Activated CD4-positive, CD25-positive, alpha-beta regulatory T cell (primary cell): ENCODE data around the gene PTGES3L.
A peak's percentile ranks its signal among the peaks of the same experiment; 100 is the strongest.

Experiments used
- DNase-seq, 4 experiments: peaks; one replicate each; lab custom pipeline; 2025; lab: John Stamatoyannopoulos, UW

PTGES3L gene

GRCh38 chr17:42979511-42980273 lies at the start of gene PTGES3L:
Gene PTGES3L, minus strand, starts transcription at chr17:42980080. Its CDS starts 27 bp downstream, at chr17:42980053.
- DNase-seq: no peak

- DNase-seq: no peak
Observed at GRCh38 chr17:43028221-43028861, 48.5 kb upstream of the PTGES3L start.

- no peak for DNase-seq
Observed at GRCh38 chr17:43027091-43028032, 47.5 kb upstream of the PTGES3L start.

- DNase-seq: no peak
Observed at GRCh38 chr17:43026595-43026994, 46.7 kb upstream of the PTGES3L start.

- DNase-seq: no peak
Observed at GRCh38 chr17:43025766-43026537, 46.1 kb upstream of the PTGES3L start.

- no peak for DNase-seq
Observed at GRCh38 chr17:43025290-43025657, 45.4 kb upstream of the PTGES3L start.

- DNase-seq: peak; percentile 39 to 64 (median 52)
Observed at GRCh38 chr17:43024407-43025289, 44.8 kb upstream of the PTGES3L start, which contains the start of gene RND2. Gene RND2, plus strand, starts transcription at chr17:43025231. Its CDS starts 117 bp downstream, at chr17:43025348.

- peak; percentile 21 to 42 (median 37) for DNase-seq
Observed at GRCh38 chr17:43021741-43022512, 42.0 kb upstream of the PTGES3L start, which contains the start of gene VAT1. Gene VAT1, minus strand, starts transcription at chr17:43022385. Its CDS starts 63 bp downstream, at chr17:43022322.

- DNase-seq: no peak
Observed at GRCh38 chr17:43020789-43021740, 41.2 kb upstream of the PTGES3L start.

- DNase-seq: no peak
Observed at GRCh38 chr17:43020030-43020621, 40.2 kb upstream of the PTGES3L start.

GRCh38 chr17:43019418-43019817 lies 39.5 kb upstream of the PTGES3L start:
- DNase-seq: no peak

- DNase-seq: no peak
Observed at GRCh38 chr17:43018932-43019331, 39.1 kb upstream of the PTGES3L start.

- no peak for DNase-seq
Observed at GRCh38 chr17:43018008-43018853, 38.4 kb upstream of the PTGES3L start.

- no peak for DNase-seq
Observed at GRCh38 chr17:43016216-43016615, 36.3 kb upstream of the PTGES3L start.

GRCh38 chr17:43015579-43015978 lies 35.7 kb upstream of the PTGES3L start:
- DNase-seq: no peak

- DNase-seq: no peak
Observed at GRCh38 chr17:43014649-43015542, 35.0 kb upstream of the PTGES3L start.
